Mononuclear cell (primary cell): Measurements from ENCODE around the gene CALML5. TPM values are rescaled to one million over a fixed set of nuclear protein-coding genes. Genes with fewer than 3 reads are reported as not detected.
"Not testable (repeated sequence)": the region's sequence is repeated elsewhere in the genome, so short reads cannot be mapped to it uniquely, and the experiment has no call there.

Experiments
- H3K27me3 ChIP-seq: 2 replicates; pipeline ENCODE4 v1.6.0; 2011; ENCODE audit warnings: low read length, control low read depth; ENCODE audit not compliant: insufficient read depth
- H3K4me1 ChIP-seq: 2 replicates; pipeline ENCODE4 v1.5.1; 2011; ENCODE audit warnings: mild to moderate bottlenecking, low read length, control low read depth; ENCODE audit not compliant: insufficient read depth
- H3K4me3 ChIP-seq: 2 replicates; pipeline ENCODE4 v1.5.1; 2011; ENCODE audit warnings: mild to moderate bottlenecking, low read length, moderate library complexity
- H3K9me3 ChIP-seq: 2 replicates; pipeline ENCODE4 v1.5.1; 2011; ENCODE audit warnings: low read depth, mild to moderate bottlenecking, control low read depth, low read length
- total RNA-seq: library from RNA; depleted of rRNA; stranded (reverse); fragments of >200 nt; gene quantifications from one replicate; pipeline ENCODE4 v1.2.3, GENCODE V29; 2012

CALML5 gene
- total RNA-seq, 1 donor = not detected

- no peaks in the 10 kb centered on the region for H3K9me3 ChIP-seq
- H3K4me3 ChIP-seq = no peak overlapping the region
- no peaks in the 10 kb centered on the region for H3K27me3 ChIP-seq
- no peaks in the 10 kb centered on the region for H3K4me1 ChIP-seq
Measured at GRCh38 chr10:5476918-5477525, 22.3 kb downstream of the CALML5 start.

- not testable (repeated sequence) for H3K4me3 ChIP-seq, H3K4me1 ChIP-seq, H3K9me3 ChIP-seq, H3K27me3 ChIP-seq
Measured at GRCh38 chr10:5475974-5476807, 23.2 kb downstream of the CALML5 start.

GRCh38 chr10:5475088-5475487, 24.3 kb downstream of the CALML5 start:
- not testable (repeated sequence) for H3K4me1 ChIP-seq, H3K9me3 ChIP-seq, H3K27me3 ChIP-seq, H3K4me3 ChIP-seq

DNA sequence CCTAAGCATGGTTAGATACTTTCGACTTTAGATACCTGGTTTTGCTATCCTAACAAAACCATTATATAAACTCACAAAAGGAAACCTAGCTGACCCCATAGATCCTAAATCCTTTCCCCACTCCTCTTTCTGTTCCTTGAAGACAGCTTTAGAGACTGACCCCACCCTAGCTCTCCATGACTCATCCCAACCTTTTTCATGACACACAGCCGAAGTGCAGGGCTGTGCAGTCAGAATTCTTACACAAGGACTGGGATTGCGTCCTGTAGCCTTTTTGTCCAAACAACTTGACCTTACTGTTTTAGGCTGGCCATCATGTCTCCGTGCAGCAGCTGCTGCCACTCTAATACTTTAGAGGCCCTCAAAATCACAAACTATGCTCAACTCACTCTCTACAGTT, 24.7 kb downstream of the CALML5 start:
- H3K27me3 ChIP-seq, H3K4me1 ChIP-seq, H3K9me3 ChIP-seq, H3K4me3 ChIP-seq: not testable (repeated sequence)

DNA sequence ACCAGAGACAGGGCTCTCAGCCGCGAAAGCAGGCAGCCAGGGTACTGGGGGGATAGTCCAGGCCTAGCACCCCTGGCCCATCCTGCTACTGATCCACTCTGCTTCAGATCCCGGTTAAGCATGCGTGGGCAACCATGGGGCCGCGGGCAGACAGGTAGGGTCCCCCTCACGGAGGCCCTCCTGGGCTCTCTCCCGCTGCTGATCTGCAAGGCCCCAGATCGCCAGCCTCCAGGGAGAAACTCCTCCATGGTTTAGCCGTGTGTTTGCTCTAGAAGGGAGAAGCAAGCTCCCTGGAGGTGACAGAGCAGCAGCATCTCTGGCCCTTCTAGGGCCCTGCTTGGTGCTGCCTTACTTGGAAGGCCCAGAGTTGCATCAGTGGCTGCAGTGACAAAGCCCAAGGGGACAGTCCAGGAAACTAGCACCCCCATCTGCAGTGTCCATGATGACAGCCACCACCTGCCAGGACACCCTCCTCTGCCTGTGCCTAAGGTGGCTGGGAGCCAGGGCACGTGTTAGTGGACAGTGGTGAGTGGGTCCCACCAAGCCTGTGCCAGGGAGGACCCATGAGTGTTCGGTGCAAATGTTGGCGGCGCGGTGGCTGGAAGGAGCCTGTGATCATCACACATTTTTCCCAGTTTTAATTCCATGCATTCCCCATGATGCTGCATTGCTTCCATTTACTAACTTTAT, 29.2 kb downstream of the CALML5 start:
- no peaks in the 10 kb centered on the region for H3K27me3 ChIP-seq
- H3K4me1 ChIP-seq = no peaks in the 10 kb centered on the region
- H3K9me3 ChIP-seq = no peaks in the 10 kb centered on the region
- no peak overlapping the region for H3K4me3 ChIP-seq

DNA sequence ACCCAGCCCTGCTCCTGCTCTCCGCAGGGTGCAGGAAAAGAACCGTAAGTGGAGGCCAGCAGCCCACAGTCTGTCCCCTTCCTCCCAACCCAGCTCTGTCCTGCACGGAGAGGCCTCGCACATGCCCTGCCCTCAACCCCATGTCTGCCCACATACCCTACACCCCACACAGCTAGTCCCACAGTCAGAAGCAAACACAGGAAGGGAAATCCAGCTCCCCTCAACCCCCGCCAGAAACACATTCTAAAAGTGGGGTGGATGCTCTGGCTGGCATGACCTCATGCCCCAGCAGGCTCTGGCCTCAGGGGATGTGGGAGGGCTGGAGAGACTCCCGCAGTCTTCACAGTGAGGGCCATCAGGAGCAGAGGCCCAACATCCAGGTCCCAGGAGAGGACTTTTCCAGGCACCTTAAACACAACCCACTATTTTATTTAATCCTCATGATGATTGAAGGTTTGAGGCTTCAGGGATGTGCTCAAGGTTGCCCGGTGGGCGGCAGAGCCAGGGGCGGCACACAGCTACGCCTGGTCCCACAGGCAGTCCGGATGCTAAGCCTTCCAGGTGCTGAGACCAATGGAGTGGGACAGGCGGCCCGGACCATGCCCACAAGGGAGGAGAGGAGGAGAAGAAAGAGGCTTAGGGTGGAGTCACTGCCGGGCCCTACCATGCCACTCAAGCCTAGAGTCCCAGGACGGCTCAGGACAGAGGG, 29.9 kb downstream of the CALML5 start:
- H3K9me3 ChIP-seq = no peaks in the 10 kb centered on the region
- H3K4me1 ChIP-seq = no peaks in the 10 kb centered on the region
- H3K4me3 ChIP-seq = no peak overlapping the region
- H3K27me3 ChIP-seq = no peaks in the 10 kb centered on the region

DNA sequence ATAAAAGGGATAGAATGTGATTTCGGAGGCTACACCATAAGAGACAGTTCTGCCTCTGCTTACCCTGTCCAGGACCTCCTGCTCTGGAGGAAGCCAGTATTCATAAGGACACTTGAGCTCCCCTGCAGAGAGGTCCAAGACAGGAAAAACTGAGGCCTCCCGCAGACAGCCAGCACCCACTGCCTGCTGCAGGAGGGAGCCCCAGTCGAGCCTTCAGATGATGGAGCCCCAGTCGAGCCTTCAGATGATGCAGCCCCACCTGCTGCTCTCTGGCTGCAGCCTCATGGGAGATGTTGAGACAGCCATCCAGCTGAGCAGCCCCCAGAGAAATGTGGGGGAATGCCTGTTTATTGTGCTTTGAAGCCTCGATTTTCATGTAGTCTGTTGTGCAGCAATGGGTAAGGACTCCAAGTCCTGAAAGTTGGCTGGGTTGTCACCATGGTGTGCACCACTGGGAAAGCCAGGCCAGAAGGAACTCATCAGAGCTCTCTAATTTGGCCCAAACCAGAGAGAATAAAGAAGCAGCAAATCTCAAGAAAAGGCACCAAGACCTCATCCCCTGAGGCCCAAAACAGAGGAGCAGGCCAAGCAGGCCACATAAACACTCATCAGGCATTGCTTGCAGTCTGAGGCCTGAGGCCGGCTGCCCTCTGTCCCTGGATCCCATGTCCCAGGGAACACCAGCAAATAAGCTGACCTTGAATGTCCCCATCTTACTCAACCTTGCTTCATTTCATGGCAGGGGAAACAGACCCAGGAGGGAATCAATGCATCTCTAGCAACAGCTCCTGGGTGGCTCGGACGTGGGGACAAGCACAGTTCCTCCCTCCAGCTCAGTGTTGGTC, 30.9 kb downstream of the CALML5 start:
- Histone ChIP-seq H3K4me3 (no peak overlapping the region), H3K4me1 (no peaks in the 10 kb centered on the region), H3K9me3 (no peaks in the 10 kb centered on the region), H3K27me3 (no peaks in the 10 kb centered on the region)

- Histone ChIP-seq H3K27me3 (no peaks in the 10 kb centered on the region), H3K4me1 (no peaks in the 10 kb centered on the region), H3K4me3 (no peak overlapping the region), H3K9me3 (no peaks in the 10 kb centered on the region)
Measured at GRCh38 chr10:5467634-5468255, 31.6 kb downstream of the CALML5 start.

DNA sequence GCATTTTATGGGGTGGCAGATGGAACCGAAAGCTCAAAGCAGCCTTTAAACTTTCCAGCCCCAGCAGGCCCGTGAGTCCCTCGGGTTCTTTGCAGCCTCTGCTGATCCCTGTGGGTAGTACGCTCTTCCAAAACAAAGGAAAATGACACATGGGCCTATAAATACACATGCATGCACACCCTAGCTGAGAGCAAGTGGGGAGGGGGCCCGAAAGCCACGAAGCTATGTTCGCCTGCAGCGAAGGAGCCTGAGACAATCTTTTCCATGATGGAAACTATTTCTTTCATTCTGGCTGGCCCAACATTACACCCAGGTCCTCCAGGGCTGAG, 32.2 kb downstream of the CALML5 start:
- Histone ChIP-seq H3K4me3 (no peak overlapping the region), H3K9me3 (no peaks in the 10 kb centered on the region), H3K27me3 (no peaks in the 10 kb centered on the region), H3K4me1 (no peaks in the 10 kb centered on the region)

- H3K4me1 ChIP-seq = no peaks in the 10 kb centered on the region
- no peaks in the 10 kb centered on the region for H3K27me3 ChIP-seq
- H3K4me3 ChIP-seq = no peak overlapping the region
- no peaks in the 10 kb centered on the region for H3K9me3 ChIP-seq
Measured at GRCh38 chr10:5466451-5467206, 32.7 kb downstream of the CALML5 start.

DNA sequence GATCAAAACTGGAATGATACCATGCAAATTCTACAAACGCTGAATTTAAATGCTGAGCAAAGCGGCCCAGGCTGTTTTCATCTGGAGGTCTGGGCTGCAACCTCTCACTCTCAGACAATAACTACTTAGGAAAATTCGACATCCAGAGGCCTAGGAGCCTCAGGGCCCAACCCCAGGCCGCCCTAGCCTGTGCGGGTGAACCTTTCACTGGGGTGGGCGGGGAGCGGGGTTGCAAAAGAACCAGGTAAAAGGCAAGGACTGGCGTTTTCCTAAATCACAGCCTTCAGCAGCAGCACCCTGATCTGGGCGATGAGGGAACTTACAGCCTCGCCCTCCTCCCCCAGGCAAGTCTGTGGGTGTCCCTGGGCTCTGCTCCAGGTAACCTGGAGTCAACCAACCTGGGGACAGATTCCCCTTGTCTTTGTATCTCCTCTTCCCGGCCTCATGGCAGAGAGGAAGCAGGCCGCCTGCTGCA, 33.4 kb downstream of the CALML5 start:
- Histone ChIP-seq H3K27me3 (no peaks in the 10 kb centered on the region), H3K4me3 (no peak overlapping the region), H3K9me3 (no peaks in the 10 kb centered on the region), H3K4me1 (no peaks in the 10 kb centered on the region)

GRCh38 chr10:5464546-5464945, 34.8 kb downstream of the CALML5 start:
- H3K27me3 ChIP-seq = no peaks in the 10 kb centered on the region
- no peak overlapping the region for H3K4me3 ChIP-seq
- H3K4me1 ChIP-seq = no peaks in the 10 kb centered on the region
- no peaks in the 10 kb centered on the region for H3K9me3 ChIP-seq

GRCh38 chr10:5462841-5463293, 36.5 kb downstream of the CALML5 start:
- H3K4me3 ChIP-seq = no peak overlapping the region
- H3K27me3 ChIP-seq = no peaks in the 10 kb centered on the region
- no peaks in the 10 kb centered on the region for H3K9me3 ChIP-seq
- no peaks in the 10 kb centered on the region for H3K4me1 ChIP-seq
